Panc1 (cell line): Measurements from ENCODE around the gene MTMR4.

Experiments
- POLR2AphosphoS5 ChIP-seq: IDR thresholded peaks from 2 replicates; pipeline ENCODE4 v1.6.1; 2012; ENCODE audit warnings: mild to moderate bottlenecking, low read depth, low read length, moderate library complexity
- TF ChIP-seq, protein P1 (sequence below): fragments of 450-650 bp; IDR thresholded peaks from 2 replicates; pipeline ENCODE4 v1.5.1; 2017; ENCODE audit warnings: mild to moderate bottlenecking
- TF ChIP-seq, protein P2 (sequence below), 2 experiments: IDR thresholded peaks; 2 replicates each; pipeline ENCODE4 v1.6.1; 2011 to 2012; ENCODE audit warnings: low read depth in 2 of 2, control low read depth in 1 of 2, low read length in 1 of 2, mild to moderate bottlenecking in 1 of 2, moderate library complexity in 1 of 2; ENCODE audit not compliant: insufficient read depth in 1 of 2

- TF ChIP-seq, protein P1, sequence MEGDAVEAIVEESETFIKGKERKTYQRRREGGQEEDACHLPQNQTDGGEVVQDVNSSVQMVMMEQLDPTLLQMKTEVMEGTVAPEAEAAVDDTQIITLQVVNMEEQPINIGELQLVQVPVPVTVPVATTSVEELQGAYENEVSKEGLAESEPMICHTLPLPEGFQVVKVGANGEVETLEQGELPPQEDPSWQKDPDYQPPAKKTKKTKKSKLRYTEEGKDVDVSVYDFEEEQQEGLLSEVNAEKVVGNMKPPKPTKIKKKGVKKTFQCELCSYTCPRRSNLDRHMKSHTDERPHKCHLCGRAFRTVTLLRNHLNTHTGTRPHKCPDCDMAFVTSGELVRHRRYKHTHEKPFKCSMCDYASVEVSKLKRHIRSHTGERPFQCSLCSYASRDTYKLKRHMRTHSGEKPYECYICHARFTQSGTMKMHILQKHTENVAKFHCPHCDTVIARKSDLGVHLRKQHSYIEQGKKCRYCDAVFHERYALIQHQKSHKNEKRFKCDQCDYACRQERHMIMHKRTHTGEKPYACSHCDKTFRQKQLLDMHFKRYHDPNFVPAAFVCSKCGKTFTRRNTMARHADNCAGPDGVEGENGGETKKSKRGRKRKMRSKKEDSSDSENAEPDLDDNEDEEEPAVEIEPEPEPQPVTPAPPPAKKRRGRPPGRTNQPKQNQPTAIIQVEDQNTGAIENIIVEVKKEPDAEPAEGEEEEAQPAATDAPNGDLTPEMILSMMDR = no peak
- TF ChIP-seq POLR2AphosphoS5 = no peak
- TF ChIP-seq, protein P2, sequence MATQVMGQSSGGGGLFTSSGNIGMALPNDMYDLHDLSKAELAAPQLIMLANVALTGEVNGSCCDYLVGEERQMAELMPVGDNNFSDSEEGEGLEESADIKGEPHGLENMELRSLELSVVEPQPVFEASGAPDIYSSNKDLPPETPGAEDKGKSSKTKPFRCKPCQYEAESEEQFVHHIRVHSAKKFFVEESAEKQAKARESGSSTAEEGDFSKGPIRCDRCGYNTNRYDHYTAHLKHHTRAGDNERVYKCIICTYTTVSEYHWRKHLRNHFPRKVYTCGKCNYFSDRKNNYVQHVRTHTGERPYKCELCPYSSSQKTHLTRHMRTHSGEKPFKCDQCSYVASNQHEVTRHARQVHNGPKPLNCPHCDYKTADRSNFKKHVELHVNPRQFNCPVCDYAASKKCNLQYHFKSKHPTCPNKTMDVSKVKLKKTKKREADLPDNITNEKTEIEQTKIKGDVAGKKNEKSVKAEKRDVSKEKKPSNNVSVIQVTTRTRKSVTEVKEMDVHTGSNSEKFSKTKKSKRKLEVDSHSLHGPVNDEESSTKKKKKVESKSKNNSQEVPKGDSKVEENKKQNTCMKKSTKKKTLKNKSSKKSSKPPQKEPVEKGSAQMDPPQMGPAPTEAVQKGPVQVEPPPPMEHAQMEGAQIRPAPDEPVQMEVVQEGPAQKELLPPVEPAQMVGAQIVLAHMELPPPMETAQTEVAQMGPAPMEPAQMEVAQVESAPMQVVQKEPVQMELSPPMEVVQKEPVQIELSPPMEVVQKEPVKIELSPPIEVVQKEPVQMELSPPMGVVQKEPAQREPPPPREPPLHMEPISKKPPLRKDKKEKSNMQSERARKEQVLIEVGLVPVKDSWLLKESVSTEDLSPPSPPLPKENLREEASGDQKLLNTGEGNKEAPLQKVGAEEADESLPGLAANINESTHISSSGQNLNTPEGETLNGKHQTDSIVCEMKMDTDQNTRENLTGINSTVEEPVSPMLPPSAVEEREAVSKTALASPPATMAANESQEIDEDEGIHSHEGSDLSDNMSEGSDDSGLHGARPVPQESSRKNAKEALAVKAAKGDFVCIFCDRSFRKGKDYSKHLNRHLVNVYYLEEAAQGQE (IDR thresholded peaks at IDR 0.05; ENCODE audit: insufficient read depth in 1 of 2, low read depth in 2 of 2, low read length in 1 of 2) = no peak
These were observed 43.5 kb upstream of the MTMR4 start for GRCh38 chr17:58557981-58558380.
